ENCODE data around the gene RNF138. TPM values are rescaled to one million over a fixed set of nuclear protein-coding genes. Genes with fewer than 3 reads are reported as not detected.
"Not testable (repeated sequence)": the region's sequence is repeated elsewhere in the genome, so short reads cannot be mapped to it uniquely, and the experiment has no call there.

Gene RNF138
- total RNA-seq, 4 donors from 2014 or later = 11.1 to 21.7 (median 15.4) TPM

GRCh38 chr18:32175265-32175664, 83.6 kb downstream of the RNF138 start:
- Histone ChIP-seq H3K4me3 (no peak overlapping the region), H3K36me3 (no peaks in the 10 kb centered on the region), H3K27ac (no peak overlapping the region), H3K4me1 (no peaks in the 10 kb centered on the region), H3K9me3 (no peaks in the 10 kb centered on the region), H3K27me3 (no peaks in the 10 kb centered on the region)
- no peak for TF ChIP-seq POLR2A (IDR thresholded peaks at IDR 0.05)
- TF ChIP-seq CTCF (IDR thresholded peaks at IDR 0.05) = no peak
- no peak for DNase-seq

- H3K36me3 ChIP-seq, H3K27me3 ChIP-seq, H3K4me3 ChIP-seq, DNase-seq, H3K9me3 ChIP-seq, H3K4me1 ChIP-seq, H3K27ac ChIP-seq: not testable (repeated sequence)
Observed at GRCh38 chr18:32176745-32177144, 85.1 kb downstream of the RNF138 start.

- DNase-seq = no peak
- Histone ChIP-seq H3K4me3 (no peak overlapping the region), H3K4me1 (no peaks in the 10 kb centered on the region), H3K27me3 (no peaks in the 10 kb centered on the region), H3K36me3 (no peaks in the 10 kb centered on the region), H3K9me3 (no peaks in the 10 kb centered on the region), H3K27ac (no peak overlapping the region)
- no peak for TF ChIP-seq CTCF (IDR thresholded peaks at IDR 0.05)
Observed at GRCh38 chr18:32177530-32177929, 85.9 kb downstream of the RNF138 start.

Small RNA genes lying within 50 kb of the gene (small RNA-seq; reads per million reads assigned to genes)
- 0.29 to 0.32 reads per million in 2 donors for gene RNA5SP453

Other genes with a start within 250 kb of the RNF138 start
- gene TRAPPC8, start 148.7 kb upstream of the RNF138 start, total RNA-seq = 10 to 100 TPM; 43.7 to 58.6 (median 48.3) TPM
- 10 to 100 TPM in 3 of 4 donors, 1 to 10 TPM in 1; 1.7 to 19.6 (median 16.1) TPM for gene RNF125, start 73.0 kb upstream of the RNF138 start, total RNA-seq
- gene MEP1B, start 98.2 kb downstream of the RNF138 start, total RNA-seq = 1,000 to 10,000 TPM in 1 of 4 donors, 100 to 1,000 TPM in 2, 1 to 10 TPM in 1; 4.1 to 1,014 (median 487) TPM